NCI-H2196 treated with DMSO at 0.1 percent for 48 hours (cell line): ENCODE measurements around the gene RAB40C.
A peak's percentile ranks its signal among the peaks of the same experiment; 100 is the strongest.

Experiments
- DNase-seq: peaks from one replicate; lab custom pipeline; 2025; ENCODE audit not compliant: unreplicated experiment; lab: John Stamatoyannopoulos, UW

RAB40C gene

GRCh38 chr16:559021-559380 lies 30.9 kb upstream of the RAB40C start:
- DNase-seq: no peak

GRCh38 chr16:559411-560203 lies 30.3 kb upstream of the RAB40C start:
- DNase-seq: no peak

- no peak for DNase-seq
Observed at GRCh38 chr16:560204-560700, 29.6 kb upstream of the RAB40C start, which contains the start of gene PRR35. PRR35 (plus strand) TSS chr16:560394; CDS start chr16:563295, 2,901 bp downstream.

- no peak for DNase-seq
Observed at GRCh38 chr16:560701-561412, 29.0 kb upstream of the RAB40C start.

GRCh38 chr16:561413-561794 lies 28.5 kb upstream of the RAB40C start:
- no peak for DNase-seq

GRCh38 chr16:561957-562938 lies 27.6 kb upstream of the RAB40C start:
- no peak for DNase-seq

- DNase-seq: no peak
Observed at GRCh38 chr16:563072-563644, 26.7 kb upstream of the RAB40C start.

- DNase-seq: no peak
Observed at GRCh38 chr16:564690-565418, 25.0 kb upstream of the RAB40C start.

GRCh38 chr16:565419-566330 lies 24.2 kb upstream of the RAB40C start:
- DNase-seq: no peak

GRCh38 chr16:566475-567372 lies 23.1 kb upstream of the RAB40C start, which contains the start of gene NHLRC4:
NHLRC4 (plus strand) TSS chr16:567005; CDS start chr16:568048, 1,043 bp downstream.
- DNase-seq: peak; percentile 69

- DNase-seq: no peak
Observed at GRCh38 chr16:567373-568256, 22.3 kb upstream of the RAB40C start.

GRCh38 chr16:568401-569258 lies 21.2 kb upstream of the RAB40C start:
- DNase-seq: no peak

- peak; percentile 28 for DNase-seq
Observed at GRCh38 chr16:569445-570254, 20.2 kb upstream of the RAB40C start, which contains the start of gene PIGQ. PIGQ (plus strand) TSS chr16:569968; CDS start chr16:574075, 4,107 bp downstream.

GRCh38 chr16:572865-573650 lies 16.8 kb upstream of the RAB40C start:
- no peak for DNase-seq
